ENCODE measurements around the gene ASB17.
"Not testable (repeated sequence)": the region's sequence is repeated elsewhere in the genome, so short reads cannot be mapped to it uniquely, and the experiment has no call there.

Gene ASB17

GRCh38 chr1:75932304-75932703 is at the start of gene ASB17:
Gene ASB17 (minus strand): TSS chr1:75932404. CDS start chr1:75932291, 113 bp downstream.
- no peak for DNase-seq

GRCh38 chr1:75980972-75981897 is 49.0 kb upstream of the ASB17 start:
- DNase-seq = no peak

- no peak for DNase-seq
These were observed 38.4 kb upstream of the ASB17 start for GRCh38 chr1:75970631-75971030.

- no peak for DNase-seq
These were observed 37.3 kb upstream of the ASB17 start for GRCh38 chr1:75969550-75969949.

- DNase-seq = no peak
These were observed 35.5 kb upstream of the ASB17 start for GRCh38 chr1:75967719-75968118.

- no peak for DNase-seq
These were observed 32.7 kb upstream of the ASB17 start for GRCh38 chr1:75964760-75965408.

- not testable (repeated sequence) for DNase-seq
These were observed 32.0 kb upstream of the ASB17 start for GRCh38 chr1:75964110-75964759.

GRCh38 chr1:75954586-75954985 is 22.4 kb upstream of the ASB17 start:
- no peak for DNase-seq

GRCh38 chr1:75953461-75953860 is 21.3 kb upstream of the ASB17 start:
- no peak for DNase-seq

GRCh38 chr1:75952016-75952415 is 19.8 kb upstream of the ASB17 start:
- DNase-seq = no peak

GRCh38 chr1:75950176-75950575 is 18.0 kb upstream of the ASB17 start:
- DNase-seq = no peak

GRCh38 chr1:75943037-75943436 is 10.8 kb upstream of the ASB17 start:
- not testable (repeated sequence) for DNase-seq

GRCh38 chr1:75937034-75937433 is 4.8 kb upstream of the ASB17 start:
- DNase-seq = no peak

GRCh38 chr1:75922698-75923097 is 9.5 kb downstream of the ASB17 start:
- no peak for DNase-seq

GRCh38 chr1:75916834-75917233 is 15.4 kb downstream of the ASB17 start:
- no peak for DNase-seq

- DNase-seq = no peak
These were observed 23.5 kb downstream of the ASB17 start for GRCh38 chr1:75908717-75909152.

- no peak for DNase-seq
These were observed 30.8 kb downstream of the ASB17 start for GRCh38 chr1:75901371-75901770.

GRCh38 chr1:75884437-75884836 is 47.8 kb downstream of the ASB17 start:
- no peak for DNase-seq

GRCh38 chr1:75879985-75880384 is 52.2 kb downstream of the ASB17 start:
- DNase-seq = no peak

GRCh38 chr1:75870951-75871350 is 61.3 kb downstream of the ASB17 start:
- DNase-seq = no peak
